ENCODE measurements around the gene OCA2. TPM values are rescaled to one million over a fixed set of nuclear protein-coding genes. Genes with fewer than 3 reads are reported as not detected.

OCA2 gene
- polyA plus RNA-seq, 1 donor from 2014 or later = 0.97 TPM

GRCh38 chr15:28105793-28106192 is 6.7 kb upstream of the OCA2 start:
- H3K27me3 ChIP-seq (ENCODE audit: insufficient read depth, low read depth, low read length) = peaks cover 32% of the 10 kb centered on the region
- H3K9me3 ChIP-seq (ENCODE audit: low read length) = no peaks in the 10 kb centered on the region
- no peak overlapping the region for H3K4me2 ChIP-seq (ENCODE audit: low read length)
- no peaks in the 10 kb centered on the region for H4K20me1 ChIP-seq (ENCODE audit: insufficient read depth)
- no peak for TF ChIP-seq RAD21 (conservative IDR thresholded peaks at IDR 0.05)
- TF ChIP-seq, protein P1, sequence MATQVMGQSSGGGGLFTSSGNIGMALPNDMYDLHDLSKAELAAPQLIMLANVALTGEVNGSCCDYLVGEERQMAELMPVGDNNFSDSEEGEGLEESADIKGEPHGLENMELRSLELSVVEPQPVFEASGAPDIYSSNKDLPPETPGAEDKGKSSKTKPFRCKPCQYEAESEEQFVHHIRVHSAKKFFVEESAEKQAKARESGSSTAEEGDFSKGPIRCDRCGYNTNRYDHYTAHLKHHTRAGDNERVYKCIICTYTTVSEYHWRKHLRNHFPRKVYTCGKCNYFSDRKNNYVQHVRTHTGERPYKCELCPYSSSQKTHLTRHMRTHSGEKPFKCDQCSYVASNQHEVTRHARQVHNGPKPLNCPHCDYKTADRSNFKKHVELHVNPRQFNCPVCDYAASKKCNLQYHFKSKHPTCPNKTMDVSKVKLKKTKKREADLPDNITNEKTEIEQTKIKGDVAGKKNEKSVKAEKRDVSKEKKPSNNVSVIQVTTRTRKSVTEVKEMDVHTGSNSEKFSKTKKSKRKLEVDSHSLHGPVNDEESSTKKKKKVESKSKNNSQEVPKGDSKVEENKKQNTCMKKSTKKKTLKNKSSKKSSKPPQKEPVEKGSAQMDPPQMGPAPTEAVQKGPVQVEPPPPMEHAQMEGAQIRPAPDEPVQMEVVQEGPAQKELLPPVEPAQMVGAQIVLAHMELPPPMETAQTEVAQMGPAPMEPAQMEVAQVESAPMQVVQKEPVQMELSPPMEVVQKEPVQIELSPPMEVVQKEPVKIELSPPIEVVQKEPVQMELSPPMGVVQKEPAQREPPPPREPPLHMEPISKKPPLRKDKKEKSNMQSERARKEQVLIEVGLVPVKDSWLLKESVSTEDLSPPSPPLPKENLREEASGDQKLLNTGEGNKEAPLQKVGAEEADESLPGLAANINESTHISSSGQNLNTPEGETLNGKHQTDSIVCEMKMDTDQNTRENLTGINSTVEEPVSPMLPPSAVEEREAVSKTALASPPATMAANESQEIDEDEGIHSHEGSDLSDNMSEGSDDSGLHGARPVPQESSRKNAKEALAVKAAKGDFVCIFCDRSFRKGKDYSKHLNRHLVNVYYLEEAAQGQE (IDR thresholded peaks at IDR 0.05; ENCODE audit: borderline replicate concordance) = no peak
- no peak for TF ChIP-seq MXI1 (conservative IDR thresholded peaks at IDR 0.05; ENCODE audit: poor library complexity, severe bottlenecking)
- no peak for TF ChIP-seq EP300 (conservative IDR thresholded peaks at IDR 0.05; ENCODE audit: poor library complexity, severe bottlenecking)
- TF ChIP-seq, protein P2, sequence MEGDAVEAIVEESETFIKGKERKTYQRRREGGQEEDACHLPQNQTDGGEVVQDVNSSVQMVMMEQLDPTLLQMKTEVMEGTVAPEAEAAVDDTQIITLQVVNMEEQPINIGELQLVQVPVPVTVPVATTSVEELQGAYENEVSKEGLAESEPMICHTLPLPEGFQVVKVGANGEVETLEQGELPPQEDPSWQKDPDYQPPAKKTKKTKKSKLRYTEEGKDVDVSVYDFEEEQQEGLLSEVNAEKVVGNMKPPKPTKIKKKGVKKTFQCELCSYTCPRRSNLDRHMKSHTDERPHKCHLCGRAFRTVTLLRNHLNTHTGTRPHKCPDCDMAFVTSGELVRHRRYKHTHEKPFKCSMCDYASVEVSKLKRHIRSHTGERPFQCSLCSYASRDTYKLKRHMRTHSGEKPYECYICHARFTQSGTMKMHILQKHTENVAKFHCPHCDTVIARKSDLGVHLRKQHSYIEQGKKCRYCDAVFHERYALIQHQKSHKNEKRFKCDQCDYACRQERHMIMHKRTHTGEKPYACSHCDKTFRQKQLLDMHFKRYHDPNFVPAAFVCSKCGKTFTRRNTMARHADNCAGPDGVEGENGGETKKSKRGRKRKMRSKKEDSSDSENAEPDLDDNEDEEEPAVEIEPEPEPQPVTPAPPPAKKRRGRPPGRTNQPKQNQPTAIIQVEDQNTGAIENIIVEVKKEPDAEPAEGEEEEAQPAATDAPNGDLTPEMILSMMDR (IDR thresholded peaks at IDR 0.05; ENCODE audit: poor library complexity, severe bottlenecking) = no peak
- no peak for TF ChIP-seq POLR2AphosphoS5 (IDR thresholded peaks at IDR 0.05)
- no peak for TF ChIP-seq EZH2 (IDR thresholded peaks at IDR 0.05; ENCODE audit: borderline replicate concordance, insufficient read depth, low read length, poor library complexity, severe bottlenecking)
- TF ChIP-seq TAF1 (IDR thresholded peaks at IDR 0.05; ENCODE audit: low read depth) = no peak
- TF ChIP-seq SMC3 (conservative IDR thresholded peaks at IDR 0.05; ENCODE audit: poor library complexity) = no peak
- no peaks in the 10 kb centered on the region for H3F3A ChIP-seq (ENCODE audit: insufficient read depth, low read length, poor library complexity, severe bottlenecking)
- no peak overlapping the region for H3K27ac ChIP-seq (ENCODE audit: low read length)
- no peaks in the 10 kb centered on the region for H3K79me2 ChIP-seq (replicated peaks; ENCODE audit: insufficient read depth, low read length)
- no peaks in the 10 kb centered on the region for H3K36me3 ChIP-seq (ENCODE audit: insufficient read depth, low read length)
- H2AFZ ChIP-seq (ENCODE audit: low read depth, low read length) = no peak overlapping the region
- H3K4me3 ChIP-seq (ENCODE audit: low read length) = no peak overlapping the region
- no peak overlapping the region for H3K9ac ChIP-seq (ENCODE audit: low read length)
- no peaks in the 10 kb centered on the region for H3K9me2 ChIP-seq (ENCODE audit: insufficient read depth, low read length)

DNA sequence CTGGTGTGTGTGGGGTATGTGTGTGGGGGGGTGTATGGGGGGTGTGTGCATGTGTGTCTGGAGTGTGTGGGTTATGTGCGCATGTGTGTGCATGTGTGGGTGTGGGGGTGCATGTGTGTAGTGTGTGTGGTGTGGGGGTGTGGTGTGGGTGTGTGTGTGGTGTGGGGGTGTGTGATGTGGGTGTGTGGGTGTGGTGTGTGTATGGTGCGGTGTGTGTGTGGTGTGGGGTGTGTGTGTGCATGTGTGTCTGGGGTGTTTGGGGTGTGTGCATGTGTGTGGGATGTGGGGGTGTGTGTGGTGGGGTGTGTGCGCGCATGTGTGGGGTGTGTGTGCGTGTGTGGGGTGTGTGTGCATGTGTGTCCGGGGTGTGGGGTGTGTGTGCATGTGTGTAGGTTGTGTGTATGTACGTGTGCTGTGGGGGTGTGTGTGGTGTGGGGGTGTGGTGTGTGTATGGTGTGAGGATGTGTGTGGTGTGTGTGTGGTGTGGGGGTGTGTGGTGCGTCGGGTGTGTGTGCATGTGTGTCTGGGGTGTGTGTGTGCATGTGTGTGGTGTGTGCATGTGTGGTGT is 6.2 kb upstream of the OCA2 start:
- no peak overlapping the region for H3K9ac ChIP-seq (ENCODE audit: low read length)
- no peaks in the 10 kb centered on the region for H3K79me2 ChIP-seq (replicated peaks; ENCODE audit: insufficient read depth, low read length)
- peaks cover 32% of the 10 kb centered on the region for H3K27me3 ChIP-seq (ENCODE audit: insufficient read depth, low read depth, low read length)
- H3F3A ChIP-seq (ENCODE audit: insufficient read depth, low read length, poor library complexity, severe bottlenecking) = no peaks in the 10 kb centered on the region
- H3K9me2 ChIP-seq (ENCODE audit: insufficient read depth, low read length) = no peaks in the 10 kb centered on the region
- H3K27ac ChIP-seq (ENCODE audit: low read length) = no peak overlapping the region
- no peak overlapping the region for H3K4me2 ChIP-seq (ENCODE audit: low read length)
- H4K20me1 ChIP-seq (ENCODE audit: insufficient read depth) = no peaks in the 10 kb centered on the region
- TF ChIP-seq MXI1 (conservative IDR thresholded peaks at IDR 0.05; ENCODE audit: poor library complexity, severe bottlenecking) (no peak), TAF1 (IDR thresholded peaks at IDR 0.05; ENCODE audit: low read depth) (no peak), POLR2AphosphoS5 (IDR thresholded peaks at IDR 0.05) (no peak), EP300 (conservative IDR thresholded peaks at IDR 0.05; ENCODE audit: poor library complexity, severe bottlenecking) (no peak), EZH2 (IDR thresholded peaks at IDR 0.05; ENCODE audit: borderline replicate concordance, insufficient read depth, low read length, poor library complexity, severe bottlenecking) (no peak), SMC3 (conservative IDR thresholded peaks at IDR 0.05; ENCODE audit: poor library complexity) (no peak), RAD21 (conservative IDR thresholded peaks at IDR 0.05) (no peak)
- TF ChIP-seq, protein P2 (IDR thresholded peaks at IDR 0.05; ENCODE audit: poor library complexity, severe bottlenecking) = no peak
- TF ChIP-seq, protein P1 (IDR thresholded peaks at IDR 0.05; ENCODE audit: borderline replicate concordance) = no peak
- no peaks in the 10 kb centered on the region for H3K9me3 ChIP-seq (ENCODE audit: low read length)
- no peak overlapping the region for H3K4me3 ChIP-seq (ENCODE audit: low read length)
- no peak overlapping the region for H2AFZ ChIP-seq (ENCODE audit: low read depth, low read length)
- H3K36me3 ChIP-seq (ENCODE audit: insufficient read depth, low read length) = no peaks in the 10 kb centered on the region

All from neural cell (in vitro differentiated cells).